NCI-H146 treated with DMSO at 0.1 percent for 48 hours (cell line): ENCODE results near the gene POLR1H.
A peak's percentile ranks its signal among the peaks of the same experiment; 100 is the strongest.
"Not testable (repeated sequence)": the region's sequence is repeated elsewhere in the genome, so short reads cannot be mapped to it uniquely, and the experiment has no call there.

Experiments used
- DNase-seq: peaks from one replicate; lab custom pipeline; 2025; ENCODE audit not compliant: unreplicated experiment; lab: John Stamatoyannopoulos, UW

The POLR1H gene

GRCh38 chr6:30061092-30061857 is at the start of gene POLR1H:
Gene POLR1H, plus strand, starts transcription at chr6:30061265. Its CDS starts 260 bp downstream, at chr6:30061525.
- peak; percentile 89 for DNase-seq

- no peak for DNase-seq
Measured at GRCh38 chr6:30013291-30013922, 47.7 kb upstream of the POLR1H start.

- DNase-seq = no peak
Measured at GRCh38 chr6:30019819-30020218, 41.2 kb upstream of the POLR1H start.

- DNase-seq = no peak
Measured at GRCh38 chr6:30020626-30021025, 40.4 kb upstream of the POLR1H start.

- DNase-seq = no peak
Measured at GRCh38 chr6:30022189-30022588, 38.9 kb upstream of the POLR1H start.

GRCh38 chr6:30022712-30023111 is 38.4 kb upstream of the POLR1H start:
- not testable (repeated sequence) for DNase-seq

- DNase-seq = no peak
Measured at GRCh38 chr6:30025186-30025585, 35.9 kb upstream of the POLR1H start.

GRCh38 chr6:30029588-30029987 is 31.5 kb upstream of the POLR1H start:
- DNase-seq = no peak

GRCh38 chr6:30031381-30031780 is 29.7 kb upstream of the POLR1H start:
- no peak for DNase-seq

- not testable (repeated sequence) for DNase-seq
Measured at GRCh38 chr6:30033440-30033839, 27.6 kb upstream of the POLR1H start.

- no peak for DNase-seq
Measured at GRCh38 chr6:30035784-30036183, 25.3 kb upstream of the POLR1H start.

- peak; percentile 0 for DNase-seq
Measured at GRCh38 chr6:30037182-30037788, 23.8 kb upstream of the POLR1H start.

- DNase-seq = no peak
Measured at GRCh38 chr6:30041221-30041620, 19.8 kb upstream of the POLR1H start.

GRCh38 chr6:30041821-30042220 is 19.2 kb upstream of the POLR1H start:
- DNase-seq = no peak

- DNase-seq = no peak
Measured at GRCh38 chr6:30042476-30042875, 18.6 kb upstream of the POLR1H start.

- no peak for DNase-seq
Measured at GRCh38 chr6:30042914-30043313, 18.2 kb upstream of the POLR1H start.

- no peak for DNase-seq
Measured at GRCh38 chr6:30043744-30044143, 17.3 kb upstream of the POLR1H start.

GRCh38 chr6:30044630-30045029 is 16.4 kb upstream of the POLR1H start:
- DNase-seq = no peak

GRCh38 chr6:30047220-30047619 is 13.8 kb upstream of the POLR1H start:
- no peak for DNase-seq

GRCh38 chr6:30053682-30054081 is 7.4 kb upstream of the POLR1H start:
- no peak for DNase-seq

- no peak for DNase-seq
Measured at GRCh38 chr6:30055513-30055912, 5.6 kb upstream of the POLR1H start.

- no peak for DNase-seq
Measured at GRCh38 chr6:30060606-30061091, 416 bp upstream of the POLR1H start.
